ENCODE results near the gene SLC66A2.

DNA sequence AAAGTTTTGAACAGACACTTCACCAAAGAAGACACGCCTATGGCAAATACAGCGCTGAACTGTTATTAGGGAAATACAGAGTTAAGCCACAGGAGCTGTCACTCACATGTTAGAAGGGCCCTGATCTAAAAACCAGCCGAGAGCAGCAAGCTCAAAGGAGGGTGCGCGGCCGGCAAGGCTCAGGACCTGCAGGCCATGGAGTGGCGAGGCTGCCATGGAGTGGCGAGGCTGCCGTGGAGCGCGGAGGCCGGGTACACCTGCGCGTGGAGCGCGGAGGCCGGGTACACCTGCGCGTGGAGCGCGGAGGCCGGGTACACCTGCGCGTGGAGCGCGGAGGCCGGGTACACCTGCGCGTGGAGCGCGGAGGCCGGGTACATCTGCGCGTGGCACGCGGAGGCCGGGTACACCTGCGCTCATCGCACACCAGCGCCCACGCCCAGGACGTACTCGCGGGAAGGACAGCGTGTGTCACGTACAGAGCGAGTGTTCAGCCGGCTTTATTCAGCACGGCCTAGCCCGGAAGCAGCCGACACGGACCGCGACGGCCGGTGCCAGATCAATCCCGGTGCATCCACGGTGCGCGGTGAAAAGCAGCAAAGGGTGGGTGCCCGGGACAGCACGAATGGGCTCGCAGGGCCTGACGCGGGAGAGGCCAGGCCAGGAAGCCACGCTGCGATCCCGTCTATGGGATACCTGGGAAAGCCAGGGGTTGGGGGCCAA is 68.8 kb downstream of the SLC66A2 start:
- TF ChIP-seq, protein P1, sequence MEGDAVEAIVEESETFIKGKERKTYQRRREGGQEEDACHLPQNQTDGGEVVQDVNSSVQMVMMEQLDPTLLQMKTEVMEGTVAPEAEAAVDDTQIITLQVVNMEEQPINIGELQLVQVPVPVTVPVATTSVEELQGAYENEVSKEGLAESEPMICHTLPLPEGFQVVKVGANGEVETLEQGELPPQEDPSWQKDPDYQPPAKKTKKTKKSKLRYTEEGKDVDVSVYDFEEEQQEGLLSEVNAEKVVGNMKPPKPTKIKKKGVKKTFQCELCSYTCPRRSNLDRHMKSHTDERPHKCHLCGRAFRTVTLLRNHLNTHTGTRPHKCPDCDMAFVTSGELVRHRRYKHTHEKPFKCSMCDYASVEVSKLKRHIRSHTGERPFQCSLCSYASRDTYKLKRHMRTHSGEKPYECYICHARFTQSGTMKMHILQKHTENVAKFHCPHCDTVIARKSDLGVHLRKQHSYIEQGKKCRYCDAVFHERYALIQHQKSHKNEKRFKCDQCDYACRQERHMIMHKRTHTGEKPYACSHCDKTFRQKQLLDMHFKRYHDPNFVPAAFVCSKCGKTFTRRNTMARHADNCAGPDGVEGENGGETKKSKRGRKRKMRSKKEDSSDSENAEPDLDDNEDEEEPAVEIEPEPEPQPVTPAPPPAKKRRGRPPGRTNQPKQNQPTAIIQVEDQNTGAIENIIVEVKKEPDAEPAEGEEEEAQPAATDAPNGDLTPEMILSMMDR (IDR thresholded peaks at IDR 0.05) = no peak
- no peak for TF ChIP-seq POLR2A (IDR thresholded peaks at IDR 0.05)
